ENCODE measurements around the gene KCTD8. TPM values are rescaled to one million over a fixed set of nuclear protein-coding genes. Genes with fewer than 3 reads are reported as not detected.

Gene KCTD8
- total RNA-seq, 2 donors from 2014 or later, result 0.26 TPM; not detected in 1

- ATAC-seq (no peak), DNase-seq (no peak)
- no peaks in the 10 kb centered on the region for H3K4me1 ChIP-seq
- 42 to 53% methylated on average over 3 of the region's 3 CpGs for WGBS, 2 donors
- no peak overlapping the region for H3K4me3 ChIP-seq
- H3K27ac ChIP-seq, result no peak overlapping the region
- no peaks in the 10 kb centered on the region for H3K27me3 ChIP-seq
- intact Hi-C loops (cut with DNase I), result no loop called here
- no peaks in the 10 kb centered on the region for H3K9me3 ChIP-seq
- no peak for TF ChIP-seq POLR2A (IDR thresholded peaks at IDR 0.05)
- TF ChIP-seq, protein P1, sequence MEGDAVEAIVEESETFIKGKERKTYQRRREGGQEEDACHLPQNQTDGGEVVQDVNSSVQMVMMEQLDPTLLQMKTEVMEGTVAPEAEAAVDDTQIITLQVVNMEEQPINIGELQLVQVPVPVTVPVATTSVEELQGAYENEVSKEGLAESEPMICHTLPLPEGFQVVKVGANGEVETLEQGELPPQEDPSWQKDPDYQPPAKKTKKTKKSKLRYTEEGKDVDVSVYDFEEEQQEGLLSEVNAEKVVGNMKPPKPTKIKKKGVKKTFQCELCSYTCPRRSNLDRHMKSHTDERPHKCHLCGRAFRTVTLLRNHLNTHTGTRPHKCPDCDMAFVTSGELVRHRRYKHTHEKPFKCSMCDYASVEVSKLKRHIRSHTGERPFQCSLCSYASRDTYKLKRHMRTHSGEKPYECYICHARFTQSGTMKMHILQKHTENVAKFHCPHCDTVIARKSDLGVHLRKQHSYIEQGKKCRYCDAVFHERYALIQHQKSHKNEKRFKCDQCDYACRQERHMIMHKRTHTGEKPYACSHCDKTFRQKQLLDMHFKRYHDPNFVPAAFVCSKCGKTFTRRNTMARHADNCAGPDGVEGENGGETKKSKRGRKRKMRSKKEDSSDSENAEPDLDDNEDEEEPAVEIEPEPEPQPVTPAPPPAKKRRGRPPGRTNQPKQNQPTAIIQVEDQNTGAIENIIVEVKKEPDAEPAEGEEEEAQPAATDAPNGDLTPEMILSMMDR (IDR thresholded peaks at IDR 0.05), result no peak
- H3K36me3 ChIP-seq (replicated peaks in 1 of 2; ENCODE audit: insufficient read depth in 1 of 2, low read depth in 2 of 2), result no peaks in the 10 kb centered on the region
Measured at GRCh38 chr4:44351069-44351468, 97.5 kb downstream of the KCTD8 start.

DNA sequence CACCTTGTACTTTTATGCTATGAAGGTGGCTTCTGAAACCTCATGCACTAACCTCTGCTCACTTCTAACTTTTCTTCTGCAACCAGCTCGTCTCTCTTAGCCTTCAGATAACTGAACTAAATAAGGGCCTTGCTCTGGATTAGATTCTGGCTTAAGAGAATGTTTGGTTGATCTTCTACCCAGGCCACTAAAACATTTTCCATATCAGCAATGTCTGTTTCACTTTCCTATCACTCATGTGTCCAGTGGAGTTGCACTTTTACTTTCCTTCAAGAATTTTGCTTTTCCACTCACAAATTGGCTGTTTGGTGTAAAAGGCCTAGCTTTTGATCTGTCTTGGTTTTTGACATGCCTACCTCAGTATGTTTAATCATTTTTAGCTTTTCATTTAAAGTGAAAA is 105.8 kb downstream of the KCTD8 start:
- no peaks in the 10 kb centered on the region for H3K9me3 ChIP-seq
- no peak overlapping the region for H3K27ac ChIP-seq
- H3K4me3 ChIP-seq, result no peak overlapping the region
- DNase-seq (no peak), ATAC-seq (no peak)
- WGBS, 2 donors, result 20 to 34% methylated on average over 1 of the region's 1 CpG
- intact Hi-C loops (cut with DNase I), result no loop called here
- H3K4me1 ChIP-seq, result no peaks in the 10 kb centered on the region
- no peaks in the 10 kb centered on the region for H3K27me3 ChIP-seq
- H3K36me3 ChIP-seq (replicated peaks in 1 of 2; ENCODE audit: insufficient read depth in 1 of 2, low read depth in 2 of 2), result no peaks in the 10 kb centered on the region
- TF ChIP-seq, protein P1 (IDR thresholded peaks at IDR 0.05), result no peak
- no peak for TF ChIP-seq POLR2A (IDR thresholded peaks at IDR 0.05)

DNA sequence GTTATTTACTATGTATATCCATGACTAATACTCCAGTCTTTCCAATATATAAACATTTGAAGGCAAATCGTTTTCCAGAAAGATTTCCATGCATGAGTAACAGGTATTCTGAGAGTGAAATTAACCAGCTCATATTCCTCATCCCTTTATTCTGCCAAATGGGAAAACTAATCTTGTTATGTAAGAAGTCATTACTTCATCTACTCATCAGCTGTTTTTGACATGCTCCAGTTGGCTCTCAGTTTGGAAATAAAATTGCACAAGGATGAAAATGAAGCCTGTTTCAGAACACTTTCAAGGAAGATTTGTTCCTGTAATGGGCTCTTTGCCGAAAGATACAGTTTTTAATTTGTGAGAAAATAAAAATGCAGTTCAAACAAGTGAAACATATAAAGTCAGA is 121.9 kb downstream of the KCTD8 start:
- Histone ChIP-seq H3K4me1 (no peaks in the 10 kb centered on the region), H3K9me3 (no peaks in the 10 kb centered on the region), H3K27me3 (no peaks in the 10 kb centered on the region), H3K36me3 (replicated peaks in 1 of 2; ENCODE audit: insufficient read depth in 1 of 2, low read depth in 2 of 2) (no peaks in the 10 kb centered on the region), H3K4me3 (no peak overlapping the region), H3K27ac (no peak overlapping the region)
- WGBS, 2 donors, result 34 to 42% methylated on average over 2 of the region's 2 CpGs
- intact Hi-C loops (cut with DNase I), result no loop called here
- TF ChIP-seq POLR2A (IDR thresholded peaks at IDR 0.05), result no peak
- TF ChIP-seq, protein P1 (IDR thresholded peaks at IDR 0.05), result no peak
- ATAC-seq (no peak), DNase-seq (no peak)

DNA sequence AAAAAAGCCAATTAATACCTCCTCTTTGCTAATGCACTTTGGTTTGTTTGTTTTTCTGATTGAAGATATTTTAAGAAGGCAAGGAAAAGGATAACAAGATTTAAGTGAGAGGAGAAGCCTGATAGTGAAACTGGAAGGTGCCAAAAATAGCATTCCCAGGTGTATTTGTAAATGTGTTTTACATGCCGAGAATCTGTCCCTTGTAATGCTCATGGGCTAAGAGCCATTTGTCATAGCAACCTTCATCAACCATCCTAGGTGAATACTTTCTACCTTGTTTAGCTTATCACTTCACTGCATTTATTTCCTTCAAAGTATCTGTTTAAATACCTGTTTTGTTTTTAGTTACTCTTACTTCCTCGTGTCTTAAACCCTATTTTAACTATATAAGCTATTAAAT is 127.8 kb downstream of the KCTD8 start:
- DNase-seq (no peak), ATAC-seq (no peak)
- no peaks in the 10 kb centered on the region for H3K36me3 ChIP-seq (replicated peaks in 1 of 2; ENCODE audit: insufficient read depth in 1 of 2, low read depth in 2 of 2)
- no peaks in the 10 kb centered on the region for H3K9me3 ChIP-seq
- WGBS, 2 donors, result 6 to 7% methylated on average over 2 of the region's 2 CpGs
- H3K4me1 ChIP-seq, result no peaks in the 10 kb centered on the region
- intact Hi-C loops (cut with DNase I), result no loop called here
- no peaks in the 10 kb centered on the region for H3K27me3 ChIP-seq
- no peak overlapping the region for H3K4me3 ChIP-seq
- H3K27ac ChIP-seq, result no peak overlapping the region
- no peak for TF ChIP-seq POLR2A (IDR thresholded peaks at IDR 0.05)
- TF ChIP-seq, protein P1 (IDR thresholded peaks at IDR 0.05), result no peak

DNA sequence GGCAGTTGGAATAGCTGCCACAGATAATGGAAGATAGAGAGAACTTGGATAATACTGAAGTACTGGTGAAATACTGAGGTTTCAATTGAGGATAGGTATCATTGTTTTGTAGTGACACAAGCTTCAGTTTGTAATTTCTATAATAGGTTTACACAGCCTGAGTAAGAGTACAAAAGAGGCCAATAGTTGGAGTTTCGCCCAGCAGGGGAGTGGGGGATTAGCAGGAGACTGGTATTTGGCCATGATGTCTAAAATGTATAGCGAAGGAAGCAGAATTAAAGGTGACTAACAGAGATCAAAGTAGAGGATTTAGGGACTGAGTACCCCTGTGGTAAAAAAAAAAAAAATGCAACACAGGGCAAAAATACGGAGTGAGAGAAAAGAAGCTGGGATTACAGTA is 129.5 kb downstream of the KCTD8 start:
- Histone ChIP-seq H3K4me3 (no peak overlapping the region), H3K4me1 (no peaks in the 10 kb centered on the region), H3K27me3 (no peaks in the 10 kb centered on the region), H3K36me3 (replicated peaks in 1 of 2; ENCODE audit: insufficient read depth in 1 of 2, low read depth in 2 of 2) (no peaks in the 10 kb centered on the region), H3K9me3 (no peaks in the 10 kb centered on the region), H3K27ac (no peak overlapping the region)
- ATAC-seq, result no peak
- WGBS, 2 donors, result 47 to 73% methylated on average over 3 of the region's 3 CpGs
- no peak for TF ChIP-seq POLR2A (IDR thresholded peaks at IDR 0.05)
- TF ChIP-seq, protein P1 (IDR thresholded peaks at IDR 0.05), result no peak
- no peak for DNase-seq
- intact Hi-C loops (cut with DNase I), result no loop called here
